ENCODE data around the gene LEFTY1. TPM values are rescaled to one million over a fixed set of nuclear protein-coding genes. Genes with fewer than 3 reads are reported as not detected.

Gene LEFTY1
- total and polyA plus RNA-seq, 2 of the 4 experiments (the other 2 are of a cell fraction), result not detected

DNA sequence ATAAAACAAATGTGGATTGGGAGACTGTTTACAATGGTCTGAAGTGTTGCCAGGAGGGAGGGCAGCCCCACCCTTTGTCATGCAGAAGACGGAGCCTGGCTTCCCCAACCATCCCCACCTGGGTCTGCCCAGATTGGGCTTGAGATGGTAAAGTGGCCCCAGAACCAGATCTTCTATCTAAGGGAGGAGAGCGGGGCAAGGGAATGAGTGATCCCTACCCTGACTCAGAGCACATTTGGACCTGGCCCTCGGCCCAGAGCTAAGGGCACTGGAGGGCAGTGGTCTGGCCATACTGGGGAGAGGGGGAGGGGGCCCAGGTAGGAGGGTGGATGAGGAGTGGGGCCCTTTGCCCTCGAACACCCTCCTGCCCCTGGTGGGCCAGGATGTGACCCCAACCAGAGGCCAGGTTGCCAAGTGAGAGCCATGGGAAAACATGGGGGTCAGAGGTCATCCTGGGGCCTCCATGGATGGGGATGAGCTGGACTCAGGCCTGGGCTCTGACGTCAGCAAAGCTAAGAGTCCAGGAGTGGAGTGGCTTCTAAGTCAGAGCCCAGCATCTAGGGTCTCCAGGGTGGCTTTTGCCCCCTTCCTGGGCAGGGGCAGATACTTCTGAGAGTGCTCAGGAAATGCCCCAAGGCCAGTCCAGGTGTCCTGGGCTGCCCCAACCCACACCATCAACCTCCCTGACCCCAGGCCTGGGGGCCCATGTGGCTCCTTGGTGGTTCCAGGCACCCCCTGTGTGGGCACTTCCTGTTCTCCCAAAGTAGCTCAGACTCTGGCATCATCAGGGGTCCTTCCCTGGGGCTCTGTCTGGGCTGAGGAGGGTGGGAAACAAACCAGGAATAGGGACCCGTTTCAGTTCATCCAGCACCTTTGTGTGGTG, 1.6 kb upstream of the LEFTY1 start (continued):
- TF ChIP-seq, protein P1, sequence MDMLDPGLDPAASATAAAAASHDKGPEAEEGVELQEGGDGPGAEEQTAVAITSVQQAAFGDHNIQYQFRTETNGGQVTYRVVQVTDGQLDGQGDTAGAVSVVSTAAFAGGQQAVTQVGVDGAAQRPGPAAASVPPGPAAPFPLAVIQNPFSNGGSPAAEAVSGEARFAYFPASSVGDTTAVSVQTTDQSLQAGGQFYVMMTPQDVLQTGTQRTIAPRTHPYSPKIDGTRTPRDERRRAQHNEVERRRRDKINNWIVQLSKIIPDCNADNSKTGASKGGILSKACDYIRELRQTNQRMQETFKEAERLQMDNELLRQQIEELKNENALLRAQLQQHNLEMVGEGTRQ (IDR thresholded peaks at IDR 0.05; ENCODE audit: low read depth, low read length), result no peak

DNA sequence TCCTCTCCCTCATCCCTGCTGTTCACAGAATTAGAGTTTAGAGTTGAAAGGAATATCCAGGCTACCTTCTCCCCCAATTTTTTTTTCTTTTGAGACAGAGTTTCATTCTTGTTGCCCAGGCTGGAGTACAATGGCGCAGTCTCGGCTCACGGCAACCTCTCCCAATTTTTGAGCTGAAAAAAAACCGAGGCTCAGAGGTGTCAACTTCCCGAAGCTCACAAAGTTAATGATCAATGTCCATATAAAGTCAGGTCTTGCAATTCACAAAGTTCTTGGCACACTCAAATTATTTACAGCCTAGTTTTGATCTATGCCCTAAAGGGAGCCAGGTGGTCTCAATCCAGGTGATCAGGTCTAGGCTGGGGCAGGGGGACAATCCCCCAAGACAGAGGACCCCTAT, 797 bp upstream of the LEFTY1 start:
- no peak overlapping the region for H4K8ac ChIP-seq (ENCODE audit: low read depth in 2 of 2, low read length in 2 of 2)
- CTCF ChIA-PET, result no interaction called here
- BruUV-seq (replicated peaks), result no TSS peak
- TF ChIP-seq, protein P2, sequence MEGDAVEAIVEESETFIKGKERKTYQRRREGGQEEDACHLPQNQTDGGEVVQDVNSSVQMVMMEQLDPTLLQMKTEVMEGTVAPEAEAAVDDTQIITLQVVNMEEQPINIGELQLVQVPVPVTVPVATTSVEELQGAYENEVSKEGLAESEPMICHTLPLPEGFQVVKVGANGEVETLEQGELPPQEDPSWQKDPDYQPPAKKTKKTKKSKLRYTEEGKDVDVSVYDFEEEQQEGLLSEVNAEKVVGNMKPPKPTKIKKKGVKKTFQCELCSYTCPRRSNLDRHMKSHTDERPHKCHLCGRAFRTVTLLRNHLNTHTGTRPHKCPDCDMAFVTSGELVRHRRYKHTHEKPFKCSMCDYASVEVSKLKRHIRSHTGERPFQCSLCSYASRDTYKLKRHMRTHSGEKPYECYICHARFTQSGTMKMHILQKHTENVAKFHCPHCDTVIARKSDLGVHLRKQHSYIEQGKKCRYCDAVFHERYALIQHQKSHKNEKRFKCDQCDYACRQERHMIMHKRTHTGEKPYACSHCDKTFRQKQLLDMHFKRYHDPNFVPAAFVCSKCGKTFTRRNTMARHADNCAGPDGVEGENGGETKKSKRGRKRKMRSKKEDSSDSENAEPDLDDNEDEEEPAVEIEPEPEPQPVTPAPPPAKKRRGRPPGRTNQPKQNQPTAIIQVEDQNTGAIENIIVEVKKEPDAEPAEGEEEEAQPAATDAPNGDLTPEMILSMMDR (conservative IDR thresholded peaks at IDR 0.05; ENCODE audit: low read depth, low read length), result no peak
- no peak for TF ChIP-seq MAFK (IDR thresholded peaks at IDR 0.05; ENCODE audit: low read depth, low read length)
- TF ChIP-seq RCOR1 (IDR thresholded peaks at IDR 0.05; ENCODE audit: insufficient replicate concordance, low read length), result no peak
- no peak for TF ChIP-seq CEBPB (IDR thresholded peaks at IDR 0.05; ENCODE audit: low read depth, low read length)
- no peak for TF ChIP-seq BHLHE40 (IDR thresholded peaks at IDR 0.05; ENCODE audit: low read depth, low read length)
- TF ChIP-seq RFX5 (IDR thresholded peaks at IDR 0.05; ENCODE audit: low read depth, low read length), result no peak
- no peak for TF ChIP-seq CHD1 (IDR thresholded peaks at IDR 0.05; ENCODE audit: low read depth, low read length)
- no peak for TF ChIP-seq MAZ (IDR thresholded peaks at IDR 0.05; ENCODE audit: borderline replicate concordance, low read depth, low read length)
- no peak for TF ChIP-seq SMC3 (IDR thresholded peaks at IDR 0.05; ENCODE audit: low read depth, low read length)
- TF ChIP-seq MXI1 (IDR thresholded peaks at IDR 0.05; ENCODE audit: borderline replicate concordance, low read depth, low read length), result no peak
- no peak for TF ChIP-seq NFE2L2 (IDR thresholded peaks at IDR 0.05; ENCODE audit: low read depth, low read length)
- no peak for TF ChIP-seq POLR2A (IDR thresholded peaks at IDR 0.05; ENCODE audit: low read depth, low read length)
- no peak for TF ChIP-seq FOS (IDR thresholded peaks at IDR 0.05; ENCODE audit: low read depth, low read length)
- no peak for TF ChIP-seq RAD21 (IDR thresholded peaks at IDR 0.05; ENCODE audit: low read length)

More for the DNA sequence above, 797 bp upstream of the LEFTY1 start:
- DNase-seq (no peak), ATAC-seq (ENCODE audit: low read depth) (no peak)
- dilution Hi-C loops (cut with HindIII; ENCODE audit: low sequenced_read_pairs, unreplicated experiment), result no loop called here
- H4K91ac ChIP-seq (ENCODE audit: insufficient read depth, low read depth, low read length), result no peak overlapping the region
- H2BK5ac ChIP-seq (ENCODE audit: low read depth, low read length, poor library complexity, severe bottlenecking), result no peak overlapping the region
- no peaks in the 10 kb centered on the region for H3K9me3 ChIP-seq (ENCODE audit: control insufficient read depth, insufficient read depth, low read length)
- H3K14ac ChIP-seq (replicated peaks; ENCODE audit: low read depth, low read length), result no peak overlapping the region
- no peak overlapping the region for H3K56ac ChIP-seq (ENCODE audit: extremely low read depth, insufficient read depth, low read length)
- H3K36me3 ChIP-seq (ENCODE audit: control insufficient read depth, insufficient read depth, low read length), result no peaks in the 10 kb centered on the region
- no peak overlapping the region for H2BK20ac ChIP-seq (ENCODE audit: low read depth, low read length)
- no peak overlapping the region for H4K5ac ChIP-seq (ENCODE audit: low read depth, low read length)
- H3K9me1 ChIP-seq (ENCODE audit: insufficient read depth, low read length), result no peaks in the 10 kb centered on the region
- H3K9ac ChIP-seq (ENCODE audit: low read depth, low read length), result no peak overlapping the region
- no peak overlapping the region for H2AK5ac ChIP-seq (ENCODE audit: low read depth, low read length)
- POLR2A ChIA-PET (ENCODE audit: unreplicated experiment), result interaction anchor here (0.5 kb wide), 1 partner anchor 163 kb away, joined by 5 read pairs; no protein-coding TSS in a partner anchor
- H3K4ac ChIP-seq (ENCODE audit: low read depth, low read length), result no peak overlapping the region
- in situ Hi-C loops (cut with MboI; ENCODE audit: low sequenced_read_pairs), result no loop called here
- no peaks in the 10 kb centered on the region for H4K20me1 ChIP-seq (ENCODE audit: insufficient read depth, low read length)
- H2AFZ ChIP-seq (replicated peaks; ENCODE audit: low read length, poor library complexity), result no peak overlapping the region
- 82% methylated on average over 4 of the region's 5 CpGs; no CpG with 5 or more reads in 1 of the 2 experiments for WGBS, 2 experiments (ENCODE audit: extremely low coverage in 2 of 2, insufficient read length in 1 of 2)
- no peak overlapping the region for H2AK9ac ChIP-seq (replicated peaks; ENCODE audit: low read depth, low read length, poor library complexity)
- no peak overlapping the region for H3K18ac ChIP-seq (ENCODE audit: low read depth, low read length)
- no peaks in the 10 kb centered on the region for H3K27me3 ChIP-seq (ENCODE audit: control insufficient read depth, insufficient read depth, low read length)
- H3K27ac ChIP-seq (ENCODE audit: insufficient read depth, low read length), result no peak overlapping the region
- no peak overlapping the region for H3K23ac ChIP-seq (ENCODE audit: low read depth, low read length)
- no peaks in the 10 kb centered on the region for H3K4me1 ChIP-seq (ENCODE audit: control insufficient read depth, insufficient read depth, low read length)
- no peak overlapping the region for H3K4me3 ChIP-seq (ENCODE audit: insufficient read depth, low read depth, low read length)
- H3K4me2 ChIP-seq (ENCODE audit: low read depth, low read length), result no peak overlapping the region
- no peak overlapping the region for H2BK120ac ChIP-seq (ENCODE audit: low read depth, low read length)
- intact Hi-C loops (cut with micrococcal nuclease), result no loop called here
- H2BK15ac ChIP-seq (ENCODE audit: low read depth, low read length), result no peak overlapping the region
- H3K79me1 ChIP-seq (ENCODE audit: low read depth in 1 of 2, low read length in 2 of 2), result no peaks in the 10 kb centered on the region
